ENCODE measurements around the gene C16orf46. TPM values are rescaled to one million over a fixed set of nuclear protein-coding genes. Genes with fewer than 3 reads are reported as not detected.
A peak's percentile ranks its signal among the peaks of the same experiment; 100 is the strongest.

C16orf46 gene
- total and polyA plus RNA-seq, 9 of the 15 experiments (the other 6 are each of a cell fraction or from before 2014, with no cell fraction given) = 0.10 to 0.98 (median 0.41) TPM; not detected in 1

- Histone ChIP-seq H3K9me1 (ENCODE audit: control insufficient read depth, insufficient read depth, low read length) (no peaks in the 10 kb centered on the region), H3K27ac (ENCODE audit: extremely low read depth, low read depth, low read length) (peak overlapping the region; percentile 29; the same call in 1 of the 3 replicates), H3K36me3 (ENCODE audit: control insufficient read depth, insufficient read depth, low read length) (no peaks in the 10 kb centered on the region), H3K9me3 (replicated peaks; ENCODE audit: control insufficient read depth, insufficient read depth, low read depth, low read length) (no peaks in the 10 kb centered on the region), H4K20me1 (replicated peaks; ENCODE audit: control insufficient read depth, insufficient read depth, low read length) (no peaks in the 10 kb centered on the region), H3K4me3 (no peak overlapping the region), H3K27me3 (ENCODE audit: control insufficient read depth in 2 of 2, insufficient read depth in 2 of 2, low read length in 2 of 2) (no peaks in the 10 kb centered on the region), H2AFZ (ENCODE audit: low read depth, low read length) (no peak overlapping the region), H3K79me2 (ENCODE audit: control insufficient read depth, insufficient read depth, low read length) (no peaks in the 10 kb centered on the region), H3K4me1 (replicated peaks in 1 of 2; ENCODE audit: control insufficient read depth in 2 of 2, insufficient read depth in 2 of 2, low read length in 2 of 2) (peaks cover 5 to 10% of the 10 kb centered on the region in 2 experiments; a peak in 4 of 5 replicates), H3K4me2 (ENCODE audit: insufficient read depth, low read length) (no peak overlapping the region), H3K9ac (ENCODE audit: insufficient read depth in 1 of 2, low read depth in 2 of 2, low read length in 2 of 2) (no peak overlapping the region)
- WGBS (ENCODE audit: insufficient coverage, low coverage, missing lambda C conversion rate) = 20% methylated on average over 4 of the region's 4 CpGs
- DNase-seq (ENCODE audit: extremely low read depth in 1 of 4, low spot score in 3 of 4) (peak; percentile 61 to 65 (median 63)), ATAC-seq (peak; percentile 51), FAIRE-seq (peak; percentile 85)
- POLR2A ChIA-PET = interaction anchor here (0.7 kb wide), 1 partner anchor 26 kb away, joined by 3 read pairs; no protein-coding TSS in a partner anchor
- in situ Hi-C loops (cut with MboI) = no loop called here
- CTCF ChIA-PET (ENCODE audit: low intra/inter-chr PET ratio) = no interaction called here
- no TSS peak for BruUV-seq (replicated peaks)
- intact Hi-C loops (cut with micrococcal nuclease) = no loop called here
- no peak for TF ChIP-seq SIX5 (IDR thresholded peaks at IDR 0.05; ENCODE audit: borderline replicate concordance in 1 of 2, insufficient read depth in 1 of 2, low read depth in 1 of 2, low read length in 2 of 2)
- TF ChIP-seq E2F3 (CRISPR knock-in tag; IDR thresholded peaks at IDR 0.05) = no peak
- TF ChIP-seq PKNOX1 (IDR thresholded peaks at IDR 0.05) = peak; percentile 47; the same call in 1 of the 2 replicates
- no peak for TF ChIP-seq ID3 (CRISPR knock-in tag; IDR thresholded peaks at IDR 0.05)
- no peak for TF ChIP-seq ID3 (tag; IDR thresholded peaks at IDR 0.05)
- TF ChIP-seq ZNF57 (CRISPR knock-in tag; IDR thresholded peaks at IDR 0.05) = no peak
- TF ChIP-seq NR2C2 (CRISPR knock-in tag; IDR thresholded peaks at IDR 0.05) = no peak
- TF ChIP-seq NR2C2 (tag; IDR thresholded peaks at IDR 0.05) = peak; percentile 67; the same call in 1 of the 2 replicates
- no peak for TF ChIP-seq COPS2 (conservative IDR thresholded peaks at IDR 0.05)
- TF ChIP-seq BMI1 (IDR thresholded peaks at IDR 0.05; ENCODE audit: low read length) = no peak
- TF ChIP-seq ZBTB26 (CRISPR knock-in tag; IDR thresholded peaks at IDR 0.05) = no peak
- TF ChIP-seq MNT (conservative IDR thresholded peaks at IDR 0.05) = no peak
- TF ChIP-seq ZNF584 (CRISPR knock-in tag; IDR thresholded peaks at IDR 0.05; ENCODE audit: low read depth) = no peak
- no peak for TF ChIP-seq ZNF175 (CRISPR knock-in tag; IDR thresholded peaks at IDR 0.05; ENCODE audit: low read depth)
- TF ChIP-seq KDM2B (CRISPR knock-in tag; IDR thresholded peaks at IDR 0.05) = no peak
- no peak for TF ChIP-seq BHLHE40 (IDR thresholded peaks at IDR 0.05; ENCODE audit: low read length)
- no peak for TF ChIP-seq ZNF324 (CRISPR knock-in tag; IDR thresholded peaks at IDR 0.05)
- peak; percentile 69 for TF ChIP-seq CREM (IDR thresholded peaks at IDR 0.05; ENCODE audit: low read depth)
- TF ChIP-seq ZNF146 (CRISPR knock-in tag; IDR thresholded peaks at IDR 0.05; ENCODE audit: unreplicated experiment) = no peak
These were observed 5.2 kb downstream of the C16orf46 start for GRCh38 chr16:81071805-81072204.
